ENCODE measurements around the gene SIL1.

Gene SIL1

GRCh38 chr5:139146809-139147482 is 51.2 kb downstream of the SIL1 start:
- no peak for DNase-seq (ENCODE audit: low read depth in 1 of 2, low spot score in 1 of 2)

- DNase-seq (ENCODE audit: low read depth in 1 of 2, low spot score in 1 of 2): no peak
Observed at GRCh38 chr5:139141446-139142204, 56.5 kb downstream of the SIL1 start.

- DNase-seq (ENCODE audit: low read depth in 1 of 2, low spot score in 1 of 2): no peak
Observed at GRCh38 chr5:139140591-139141071, 57.5 kb downstream of the SIL1 start.

GRCh38 chr5:139138809-139139208 is 59.4 kb downstream of the SIL1 start:
- DNase-seq (ENCODE audit: low read depth in 1 of 2, low spot score in 1 of 2): no peak

- no peak for DNase-seq (ENCODE audit: low read depth in 1 of 2, low spot score in 1 of 2)
Observed at GRCh38 chr5:139138109-139138508, 60.1 kb downstream of the SIL1 start.

- no peak for DNase-seq (ENCODE audit: low read depth in 1 of 2, low spot score in 1 of 2)
Observed at GRCh38 chr5:139137697-139138096, 60.5 kb downstream of the SIL1 start.

- no peak for DNase-seq (ENCODE audit: low read depth in 1 of 2, low spot score in 1 of 2)
Observed at GRCh38 chr5:139134906-139135305, 63.3 kb downstream of the SIL1 start.

- no peak for DNase-seq (ENCODE audit: low read depth in 1 of 2, low spot score in 1 of 2)
Observed at GRCh38 chr5:139133282-139133681, 64.9 kb downstream of the SIL1 start.

- no peak for DNase-seq (ENCODE audit: low read depth in 1 of 2, low spot score in 1 of 2)
Observed at GRCh38 chr5:139132515-139132914, 65.7 kb downstream of the SIL1 start.

- DNase-seq (ENCODE audit: low read depth in 1 of 2, low spot score in 1 of 2): no peak
Observed at GRCh38 chr5:139131921-139132432, 66.2 kb downstream of the SIL1 start.

GRCh38 chr5:139131465-139131864 is 66.7 kb downstream of the SIL1 start:
- DNase-seq (ENCODE audit: low read depth in 1 of 2, low spot score in 1 of 2): no peak

- DNase-seq (ENCODE audit: low read depth in 1 of 2, low spot score in 1 of 2): no peak
Observed at GRCh38 chr5:139131062-139131461, 67.1 kb downstream of the SIL1 start.

- no peak for DNase-seq (ENCODE audit: low read depth in 1 of 2, low spot score in 1 of 2)
Observed at GRCh38 chr5:139130214-139130613, 68.0 kb downstream of the SIL1 start.

- DNase-seq (ENCODE audit: low read depth in 1 of 2, low spot score in 1 of 2): no peak
Observed at GRCh38 chr5:139126711-139127111, 71.5 kb downstream of the SIL1 start.

GRCh38 chr5:139125991-139126390 is 72.2 kb downstream of the SIL1 start:
- no peak for DNase-seq (ENCODE audit: low read depth in 1 of 2, low spot score in 1 of 2)

GRCh38 chr5:139124774-139125520 is 73.2 kb downstream of the SIL1 start:
- DNase-seq (ENCODE audit: low read depth in 1 of 2, low spot score in 1 of 2): no peak

- DNase-seq (ENCODE audit: low read depth in 1 of 2, low spot score in 1 of 2): no peak
Observed at GRCh38 chr5:139121120-139121519, 77.0 kb downstream of the SIL1 start.

GRCh38 chr5:139120521-139120920 is 77.6 kb downstream of the SIL1 start:
- DNase-seq (ENCODE audit: low read depth in 1 of 2, low spot score in 1 of 2): no peak

GRCh38 chr5:139118804-139119203 is 79.4 kb downstream of the SIL1 start:
- DNase-seq (ENCODE audit: low read depth in 1 of 2, low spot score in 1 of 2): no peak

- no peak for DNase-seq (ENCODE audit: low read depth in 1 of 2, low spot score in 1 of 2)
Observed at GRCh38 chr5:139117342-139117884, 80.8 kb downstream of the SIL1 start.

GRCh38 chr5:139116100-139116655 is 82.0 kb downstream of the SIL1 start:
- DNase-seq (ENCODE audit: low read depth in 1 of 2, low spot score in 1 of 2): no peak

All from activated CD4-positive, alpha-beta T cell treated with anti-CD3 and anti-CD28 coated beads, Interleukin-2, amount 50 U/mL, for 24 hours (primary cell).